DLD1 (cell line): ENCODE measurements around the gene CCNI.

Experiments used
- in situ Hi-C: cut with HindIII; loops from 2 replicates; pipeline ENCODE4 v1.10.0; 2017; ENCODE audit warnings: low sequenced_read_pairs

Gene CCNI

DNA sequence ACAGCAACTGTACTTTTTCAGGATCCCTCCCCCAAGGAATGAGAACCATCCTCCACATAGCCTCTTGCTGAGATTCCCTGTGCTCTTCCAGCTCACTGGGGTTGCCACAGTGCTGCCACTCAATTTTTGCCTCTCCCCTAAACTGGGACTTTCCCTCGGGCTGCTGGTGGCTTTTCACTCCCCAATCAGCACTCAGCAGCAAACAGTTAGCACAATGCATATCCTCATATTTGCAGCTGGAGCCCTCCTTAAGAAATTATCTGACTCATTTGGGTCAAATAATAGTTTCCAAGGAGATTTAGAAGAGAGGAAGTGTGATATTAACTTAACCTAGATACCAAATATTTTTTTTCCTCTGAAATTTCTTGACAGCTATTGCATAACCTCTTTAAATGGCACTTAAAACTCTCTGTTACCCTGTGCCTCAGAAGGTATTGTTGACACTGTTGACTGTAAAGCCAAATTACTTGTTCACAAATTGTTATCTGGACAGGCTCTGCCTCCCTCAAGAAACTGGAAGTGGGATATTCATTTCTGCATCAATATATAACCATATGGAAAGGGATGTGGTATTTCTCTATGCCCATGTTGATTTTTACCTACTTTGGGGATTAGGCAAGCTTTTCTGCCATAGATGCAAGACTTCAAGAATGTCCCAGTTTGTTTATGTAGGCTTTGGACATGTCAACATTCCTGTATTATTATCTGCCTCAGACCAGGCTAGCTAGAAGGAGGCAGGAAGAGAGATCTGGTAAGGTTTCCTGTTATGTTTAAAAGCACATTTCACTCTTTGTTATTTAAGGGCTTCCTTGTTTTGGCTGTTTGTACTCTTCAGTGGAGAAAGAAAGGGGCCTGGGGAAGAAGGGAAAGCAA, 68.2 kb downstream of the CCNI start:
- in situ Hi-C loops, result no loop called here

- in situ Hi-C loops, result no loop called here
Observed at GRCh38 chr4:77006753-77007353, 68.9 kb downstream of the CCNI start.

- in situ Hi-C loops, result no loop called here
Observed at GRCh38 chr4:77003400-77003799, 72.4 kb downstream of the CCNI start.

DNA sequence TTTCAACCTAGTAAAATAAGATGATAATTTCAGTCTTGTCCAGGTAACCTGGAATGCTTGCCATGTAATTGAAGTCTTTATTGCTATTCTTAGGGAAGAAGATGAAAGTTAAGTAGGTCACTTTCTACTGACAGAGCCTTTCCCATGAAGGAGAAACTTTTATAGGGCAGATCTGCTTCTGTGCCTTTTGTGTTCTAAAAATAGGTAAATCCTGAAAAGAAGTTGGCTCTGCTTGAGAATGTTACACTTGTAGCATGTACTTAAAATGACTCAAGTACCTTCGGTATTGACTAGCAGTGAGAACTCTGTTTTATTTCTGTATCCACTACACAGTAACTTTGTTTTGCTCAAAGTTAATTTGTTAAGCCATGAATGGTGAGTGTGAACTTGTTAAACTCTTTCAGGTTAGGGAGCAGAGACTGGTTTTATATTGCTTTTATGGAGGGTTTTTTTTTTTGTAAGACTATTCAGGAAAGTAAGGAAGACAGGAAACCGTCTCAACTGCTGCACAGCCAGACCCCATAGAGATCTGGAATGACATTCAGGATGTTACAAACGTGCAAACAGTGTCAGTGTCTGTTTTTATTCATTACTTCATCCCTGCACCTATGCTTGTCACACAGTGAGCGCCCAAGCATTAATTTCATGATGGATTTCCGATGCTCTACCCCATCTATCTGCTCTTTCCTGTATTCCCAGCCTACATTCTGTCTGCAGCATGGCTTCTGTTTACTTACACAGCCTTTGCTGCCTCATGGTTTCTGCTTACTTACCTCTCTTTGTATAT, 73.3 kb downstream of the CCNI start:
- in situ Hi-C loops, result no loop called here

DNA sequence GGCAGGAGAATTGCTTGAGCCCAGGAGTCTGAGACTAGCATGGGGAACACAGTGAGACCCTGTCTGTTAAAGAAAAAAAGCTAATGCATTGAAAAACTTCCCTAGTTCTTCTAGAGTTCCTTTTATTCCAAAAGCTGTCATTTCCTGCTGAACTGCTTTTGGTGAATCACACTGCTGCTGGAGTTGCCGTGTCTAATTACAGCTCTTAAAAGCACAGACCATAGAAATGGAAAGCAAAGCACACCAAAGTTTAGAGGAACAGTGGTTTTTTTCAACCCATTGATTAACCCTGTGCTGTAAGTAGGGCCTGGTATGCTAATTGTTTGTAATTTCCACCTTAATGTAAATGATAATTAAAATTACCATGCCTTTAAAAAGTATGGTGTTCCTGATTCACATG, 73.9 kb downstream of the CCNI start:
- in situ Hi-C loops, result no loop called here

DNA sequence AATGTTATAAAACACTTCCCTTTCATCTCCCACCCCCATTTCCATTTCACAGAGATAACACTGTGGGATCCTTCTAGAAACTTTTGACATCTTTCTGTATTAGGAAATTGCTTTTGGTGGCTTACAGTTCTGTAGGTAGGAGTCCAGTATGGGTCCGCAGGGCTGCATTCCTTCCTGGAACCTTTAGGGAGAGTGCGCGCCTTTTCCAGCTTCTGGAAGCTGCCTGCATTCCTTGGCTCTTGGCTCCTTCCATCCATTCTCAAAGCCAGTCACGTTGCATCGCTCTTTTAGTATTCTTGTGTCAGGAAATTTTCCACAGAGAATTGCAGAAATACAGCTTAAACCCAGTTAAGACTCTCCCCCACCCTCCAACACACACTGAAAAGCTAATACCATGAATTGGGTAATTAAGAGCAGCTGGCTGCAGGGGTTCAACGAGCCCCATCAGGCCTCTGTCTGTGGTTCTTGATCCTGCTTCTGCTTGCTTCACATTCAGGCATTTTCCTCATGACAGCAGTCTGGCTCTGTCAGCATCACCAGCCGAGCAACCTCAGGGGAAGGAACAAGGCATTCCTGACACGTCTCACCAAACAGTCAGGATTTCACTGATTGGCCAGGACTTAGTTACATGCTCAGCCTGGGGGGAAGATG, 77.4 kb downstream of the CCNI start:
- in situ Hi-C loops, result no loop called here

GRCh38 chr4:76997532-76997931, 78.3 kb downstream of the CCNI start:
- in situ Hi-C loops, result no loop called here
